Myometrial cell (primary cell): ENCODE measurements around the gene PLA2G4A. TPM values are rescaled to one million over a fixed set of nuclear protein-coding genes. Genes with fewer than 3 reads are reported as not detected.

Source experiments
- total RNA-seq: library from RNA; depleted of rRNA; stranded (reverse); fragments of >200 nt; gene quantifications from 2 replicates; pipeline ENCODE4 v1.2.3, GENCODE V29; 2015

PLA2G4A gene
- 3.9 and 4.0 TPM in 2 replicates for total RNA-seq

DNA sequence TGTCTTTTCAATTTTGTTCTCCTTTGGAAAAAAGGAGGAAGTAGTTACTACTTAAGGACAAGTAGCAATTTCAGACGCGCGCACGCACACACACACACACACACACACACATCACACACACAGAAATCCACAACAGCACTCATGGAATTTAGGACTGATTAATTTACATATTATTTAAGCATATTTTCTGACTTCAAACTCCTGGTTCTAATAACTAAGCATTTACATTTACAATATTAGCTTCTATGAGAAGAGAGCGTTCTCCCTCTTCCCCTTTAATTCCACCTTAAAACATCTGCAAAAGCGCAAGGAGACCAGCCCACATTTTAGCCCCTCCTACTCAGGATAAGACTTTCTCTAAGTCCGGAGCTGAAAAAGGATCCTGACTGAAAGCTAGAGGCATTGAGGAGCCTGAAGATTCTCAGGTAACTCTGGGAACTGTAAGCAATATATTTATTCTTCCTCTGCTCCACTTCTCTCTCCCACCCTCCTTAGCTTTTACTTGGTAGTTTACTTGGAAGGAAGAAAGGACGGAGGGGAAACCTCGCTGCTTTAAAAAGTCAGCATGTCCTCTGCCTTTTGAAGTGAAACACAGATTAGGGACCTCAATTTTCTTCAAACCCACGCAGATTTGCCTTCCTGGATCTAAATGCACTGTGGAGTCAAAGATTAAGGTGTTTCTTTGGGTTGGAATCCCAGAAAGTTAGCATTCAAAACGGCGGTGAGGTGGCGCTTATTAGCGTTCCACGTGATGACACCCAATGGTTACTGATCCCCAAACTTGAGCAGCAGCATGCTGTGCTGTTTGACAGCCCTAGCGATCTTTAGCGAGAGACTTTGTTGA is at the start of gene PLA2G4A:
PLA2G4A (plus strand) TSS at position 339 of the 844 bp plus-strand sequence. CDS start 25,406 bp downstream, outside the sequence.

Other genes with a start within 250 kb of the PLA2G4A start
- gene PTGS2, start 148.5 kb upstream of the PLA2G4A start, total RNA-seq: 0.29 and 0.53 TPM in 2 replicates